HG03457 (cell line): ENCODE data around the gene C15orf62.

Experiments
- ATAC-seq: cut with Tn5 transposase; IDR thresholded peaks from one replicate; pipeline ENCODE4 v1.9.1; 2021; ENCODE audit warnings: moderate number of reproducible peaks; ENCODE audit not compliant: unreplicated experiment

The C15orf62 gene

GRCh38 chr15:40808861-40809450 is 39.2 kb downstream of the C15orf62 start:
- no peak for ATAC-seq

DNA sequence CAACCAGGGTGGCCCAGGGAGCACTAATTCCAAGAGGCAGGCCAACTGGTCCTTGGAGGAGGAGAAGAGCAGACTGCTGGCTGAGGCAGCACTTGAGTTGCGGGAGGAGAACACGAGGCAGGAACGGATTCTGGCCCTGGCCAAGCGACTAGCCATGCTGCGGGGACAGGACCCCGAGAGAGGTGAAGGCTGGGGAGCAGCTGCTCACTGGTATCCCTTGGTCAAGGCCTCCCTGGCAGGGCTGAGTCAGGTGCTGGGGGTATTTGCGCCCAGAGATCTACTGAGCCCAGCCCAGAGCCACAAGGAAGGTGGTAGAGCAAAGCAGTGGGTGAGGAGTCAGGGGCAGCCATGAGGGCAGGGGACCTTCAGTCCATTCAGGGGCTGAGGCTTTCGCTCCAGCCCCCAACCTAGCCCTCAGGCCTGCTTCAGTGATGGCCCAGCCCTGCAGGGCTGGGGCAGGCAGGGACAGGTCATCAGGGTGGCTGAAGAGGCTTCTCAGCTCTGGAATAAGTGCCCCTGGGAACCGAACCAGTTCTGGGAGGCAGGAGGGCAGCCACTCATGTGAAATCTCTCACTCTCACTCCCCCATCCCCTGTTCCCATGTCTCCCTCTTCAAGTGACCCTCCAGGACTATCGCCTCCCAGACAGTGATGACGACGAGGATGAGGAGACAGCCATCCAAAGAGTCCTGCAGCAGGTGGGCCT is 43.1 kb downstream of the C15orf62 start:
- ATAC-seq, result no peak

DNA sequence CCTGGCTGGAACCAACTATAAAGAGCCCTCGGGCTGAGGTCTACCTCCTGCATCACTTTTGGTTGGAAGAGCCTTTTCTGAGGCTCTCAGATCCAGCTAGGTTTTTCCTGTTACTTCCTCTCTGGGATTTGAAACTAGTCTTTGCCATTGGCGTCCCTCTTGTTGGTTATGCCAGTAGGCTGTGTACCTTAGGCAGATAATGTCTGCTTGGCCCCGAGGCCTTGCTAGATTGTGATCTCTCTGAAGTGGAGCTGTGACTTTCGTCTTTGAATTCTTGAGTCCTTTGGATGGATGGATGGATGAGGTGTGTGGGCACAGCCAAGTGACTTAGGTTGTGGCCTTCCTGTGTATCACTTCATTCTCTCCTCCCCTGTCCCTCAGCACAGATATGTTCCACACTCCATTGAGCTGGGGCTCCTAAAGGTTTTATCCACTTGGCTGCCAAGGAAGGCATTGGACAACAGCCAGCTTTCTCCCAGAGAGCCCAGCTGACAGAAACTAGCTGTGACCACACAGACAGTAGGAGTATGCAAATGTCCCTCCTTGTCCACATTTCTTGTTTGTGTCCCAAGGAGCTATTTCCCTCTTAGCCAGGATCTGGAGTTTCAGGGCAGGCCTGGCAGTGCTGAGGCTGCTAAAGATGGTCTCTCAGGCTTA is 45.4 kb downstream of the C15orf62 start:
- ATAC-seq, result no peak

DNA sequence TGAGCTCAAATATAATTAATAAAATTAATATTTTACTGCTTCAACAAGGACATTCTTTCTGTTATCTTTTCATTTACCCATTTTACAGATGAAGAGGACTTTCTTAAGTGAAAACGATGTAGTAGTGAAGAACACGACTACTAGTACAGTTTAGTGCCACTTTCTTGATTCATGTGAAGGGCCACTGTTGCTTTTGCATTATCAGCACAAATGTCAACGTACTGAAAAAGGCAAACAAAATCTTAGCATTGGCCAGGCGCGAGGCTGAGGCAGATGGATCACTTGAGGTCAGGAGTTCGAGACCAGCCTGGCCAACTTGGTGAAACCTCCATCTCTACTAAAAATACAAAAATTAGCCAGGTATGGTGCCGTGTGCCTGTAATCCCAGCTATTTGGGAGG is 49.3 kb downstream of the C15orf62 start:
- no peak for ATAC-seq

DNA sequence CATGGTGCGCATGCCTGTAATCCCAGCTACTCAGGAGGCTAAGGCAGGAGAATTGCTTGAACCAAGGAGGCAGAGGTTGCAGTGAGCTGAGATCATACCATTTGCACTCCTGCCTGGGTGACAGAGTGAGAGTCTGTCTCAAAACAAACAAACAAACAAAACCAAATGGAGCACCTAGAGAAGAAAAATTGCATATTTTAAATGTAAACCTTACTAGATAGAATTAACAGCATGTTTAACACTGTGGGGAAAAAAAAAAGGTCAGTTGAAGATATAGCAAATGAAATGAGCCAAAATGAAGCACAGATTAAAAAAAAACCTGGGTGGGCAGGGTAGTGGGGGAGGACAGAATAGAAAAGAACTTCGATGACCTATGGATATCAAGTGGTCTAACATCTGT is 51.4 kb downstream of the C15orf62 start:
- no peak for ATAC-seq
